CD4-positive, alpha-beta T cell treated with Interleukin-15 for 1 hour (primary cell): ENCODE data around the gene METTL16.

Experiments
- DNase-seq: peaks from one replicate; pipeline ENCODE4 v3.0.0-alpha.2; 2020

METTL16 gene

DNA sequence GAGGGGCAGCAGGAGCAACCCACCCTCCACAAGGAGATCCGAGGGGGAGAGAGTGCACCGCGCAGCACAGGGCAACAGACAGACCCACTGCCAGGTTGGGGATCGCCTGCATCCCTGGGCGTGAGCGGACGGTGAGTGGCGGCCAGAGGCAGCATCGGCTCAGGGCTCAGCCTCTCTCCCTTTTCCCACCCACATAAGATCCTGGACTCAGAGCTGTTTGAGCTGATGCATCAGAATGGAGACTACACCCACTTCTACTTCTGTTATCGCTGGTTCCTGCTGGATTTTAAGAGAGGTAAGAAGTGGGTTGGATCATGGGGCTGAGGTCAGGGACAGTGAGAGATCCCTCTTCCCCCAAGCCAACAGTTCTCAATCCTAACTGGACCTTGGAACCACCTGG lies 134.0 kb downstream of the METTL16 start:
- no peak for DNase-seq

GRCh38 chr17:2376107-2376506 lies 135.6 kb downstream of the METTL16 start:
- no peak for DNase-seq

GRCh38 chr17:2375406-2375805 lies 136.3 kb downstream of the METTL16 start:
- DNase-seq: no peak

DNA sequence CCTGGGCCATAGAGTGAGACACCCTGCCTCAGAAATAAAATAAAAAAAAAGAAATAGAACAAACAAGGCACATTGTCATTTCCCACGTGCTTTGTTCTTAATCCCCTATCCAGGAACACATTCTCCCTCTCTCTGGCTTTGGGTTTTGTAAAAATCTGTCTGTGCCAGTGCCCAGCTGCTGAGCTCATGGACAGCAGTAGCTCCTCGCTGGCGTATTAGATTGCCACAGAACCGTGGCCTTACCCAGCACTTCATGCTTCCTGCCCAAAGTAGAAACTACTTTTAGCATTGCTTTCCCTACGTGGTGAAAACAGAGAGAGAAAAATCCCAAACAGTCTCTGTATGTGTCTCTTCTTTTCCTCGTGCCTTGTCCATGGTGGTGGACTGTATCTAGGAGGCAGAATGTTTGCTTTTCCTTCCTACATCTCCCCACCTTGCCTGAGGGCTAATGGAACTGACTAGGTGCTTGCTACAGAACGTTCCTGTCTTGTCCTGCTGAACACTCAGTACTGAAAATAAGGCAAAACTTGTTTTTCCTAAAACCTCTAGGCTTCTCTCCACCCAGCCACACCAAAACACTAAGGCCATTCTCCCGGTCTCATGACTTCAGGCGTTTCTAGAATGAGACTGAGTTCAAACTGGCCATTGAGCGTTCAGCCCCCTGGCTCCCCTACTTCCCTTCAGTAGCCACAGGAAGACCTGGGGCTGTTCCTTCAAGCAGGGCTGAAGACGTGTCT lies 137.0 kb downstream of the METTL16 start:
- no peak for DNase-seq

GRCh38 chr17:2373179-2373578 lies 138.5 kb downstream of the METTL16 start:
- no peak for DNase-seq

GRCh38 chr17:2372681-2373080 lies 139.0 kb downstream of the METTL16 start:
- DNase-seq: no peak

DNA sequence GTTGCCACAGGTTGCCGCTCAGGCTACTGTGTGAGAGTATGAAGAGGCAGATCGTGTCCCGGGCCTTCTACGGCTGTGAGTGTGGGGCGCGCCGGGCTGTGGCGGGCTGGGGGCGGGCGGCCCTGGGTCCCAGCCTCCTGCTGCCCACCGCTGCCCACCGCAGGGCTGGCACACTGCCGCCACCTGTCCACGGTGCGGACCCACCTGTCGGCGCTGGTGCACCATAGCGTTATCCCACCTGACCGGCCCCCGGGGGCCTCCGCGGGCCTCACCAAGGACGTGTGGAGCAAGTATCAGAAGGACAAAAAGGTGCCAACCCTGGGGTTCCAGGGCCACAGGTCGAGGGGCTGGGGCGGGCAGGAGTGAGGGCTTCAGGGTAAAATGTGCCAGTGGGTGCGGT lies 139.5 kb downstream of the METTL16 start:
- no peak for DNase-seq

DNA sequence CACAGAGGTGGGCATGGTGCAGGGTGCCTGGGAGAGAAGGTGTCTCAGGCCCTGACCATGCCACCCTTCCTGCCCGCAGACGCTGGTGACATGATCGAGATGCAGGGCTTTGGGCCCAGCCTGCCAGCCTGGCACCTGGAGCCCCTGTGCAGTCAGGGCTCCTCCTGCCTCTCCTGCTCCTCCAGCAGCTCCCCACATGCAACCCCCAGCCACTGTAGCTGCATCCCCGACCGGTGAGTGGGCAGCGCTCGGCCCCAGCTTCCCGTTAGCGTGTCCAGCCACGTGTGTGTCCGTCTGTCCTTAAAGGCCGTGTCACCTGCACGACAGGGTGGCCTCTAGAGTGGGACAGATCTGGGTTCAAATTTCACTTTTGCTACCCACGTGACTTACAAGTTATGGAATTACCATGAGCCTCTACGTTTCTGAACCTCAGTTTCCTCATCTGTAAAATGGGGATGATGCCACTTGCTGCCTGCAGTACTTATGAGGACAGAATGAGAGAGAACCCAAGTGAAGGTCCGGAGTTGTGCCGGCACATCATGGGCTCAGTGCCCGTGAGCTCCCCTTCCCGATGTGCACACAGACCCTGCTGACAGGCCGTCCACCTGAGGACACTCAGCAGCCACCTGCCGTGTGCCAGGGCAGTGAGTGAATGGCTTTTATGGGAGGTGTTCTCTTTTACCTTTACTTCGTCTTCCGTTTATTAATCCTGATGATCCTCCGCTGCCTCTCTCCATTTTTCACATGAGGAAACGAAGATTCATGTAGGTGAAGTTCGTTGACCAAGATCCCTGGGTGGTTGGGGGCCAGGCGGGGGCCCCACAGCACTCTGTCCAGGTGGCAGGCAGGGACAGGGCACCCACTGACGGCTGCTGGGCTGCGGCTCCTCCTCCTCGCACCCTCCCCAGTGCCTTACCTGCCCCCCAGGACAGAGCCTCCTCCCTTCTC lies 140.2 kb downstream of the METTL16 start:
- DNase-seq: no peak

GRCh38 chr17:2370211-2370589 lies 141.5 kb downstream of the METTL16 start:
- no peak for DNase-seq

DNA sequence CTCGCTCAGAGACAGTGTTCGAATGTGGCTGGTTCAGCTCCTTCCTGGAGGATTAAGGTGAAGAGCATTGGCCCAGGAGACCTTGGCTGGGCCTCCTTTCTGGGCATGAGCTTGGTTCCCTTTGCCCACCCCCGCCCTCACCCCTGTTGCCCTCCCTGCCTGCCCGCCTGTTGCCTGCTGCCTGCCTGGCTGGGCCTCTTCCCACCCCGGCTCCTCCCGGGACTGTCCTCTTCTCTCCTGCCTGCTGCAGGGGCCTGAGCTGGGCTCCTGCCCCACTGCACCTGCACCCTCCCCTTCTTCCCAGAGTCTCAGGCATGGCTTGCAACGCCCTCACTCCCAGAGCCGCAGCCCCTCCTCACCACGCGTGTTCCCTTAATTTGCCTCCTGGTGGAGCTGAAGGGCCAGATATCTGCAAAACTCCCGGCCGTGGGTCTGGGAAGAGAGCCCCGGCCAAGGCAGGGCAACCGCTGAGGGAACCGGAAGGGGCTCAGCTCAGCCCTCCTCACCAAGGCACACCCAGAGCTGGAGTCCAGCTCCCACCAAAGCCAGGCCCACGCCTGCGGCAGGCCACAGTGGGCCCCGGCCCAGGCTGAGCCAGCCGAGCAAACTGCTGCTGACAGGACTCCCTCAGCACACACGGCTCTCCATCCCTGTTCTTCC lies 142.0 kb downstream of the METTL16 start:
- DNase-seq: no peak

DNA sequence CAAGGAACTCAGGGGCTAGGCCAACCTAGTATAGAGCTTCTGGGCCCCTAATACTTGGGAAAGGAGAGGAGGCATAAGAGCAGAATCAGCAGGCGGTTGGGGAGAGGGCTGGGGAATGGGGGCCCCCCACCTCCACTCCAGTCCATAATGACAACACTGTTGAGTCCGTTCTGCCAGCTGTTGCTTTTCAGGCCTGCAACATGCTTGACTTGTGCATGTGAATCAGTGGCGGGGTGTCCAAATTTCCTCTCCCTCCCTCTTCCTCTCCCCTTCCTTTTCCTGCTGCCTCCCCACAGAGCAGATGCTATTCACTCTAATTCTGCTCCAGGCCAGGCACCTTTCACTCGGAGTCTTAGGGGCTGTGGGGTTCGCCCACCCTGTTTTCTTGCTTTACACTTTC lies 142.6 kb downstream of the METTL16 start:
- no peak for DNase-seq

GRCh38 chr17:2368359-2368758 lies 143.3 kb downstream of the METTL16 start:
- no peak for DNase-seq

GRCh38 chr17:2366747-2367494 lies 144.8 kb downstream of the METTL16 start:
- no peak for DNase-seq
